GM12878 (cell line): ENCODE data around the gene INTS6. TPM values are rescaled to one million over a fixed set of nuclear protein-coding genes. Genes with fewer than 3 reads are reported as not detected.
"Not testable (repeated sequence)": the region's sequence is repeated elsewhere in the genome, so short reads cannot be mapped to it uniquely, and the experiment has no call there.

ENCODE experiments used
- ATAC-seq: fragments of 200-7000 bp; cut with Tn5 transposase; 3 replicates; pipeline ENCODE4 v1.9.1; 2020; ENCODE audit warnings: mild to moderate bottlenecking, moderate library complexity
- BruUV-seq: library from RNA; stranded (reverse); fragments of 400-500 nt; replicated peaks from 2 replicates; lab custom pipeline; 2021; lab: Mats Ljungman, UMichigan
- CTCF ChIA-PET: fragments of 300-600 bp; sonication (Branson Sonifier 250); formaldehyde crosslinking; extraction: SDS; loops from one replicate; lab custom pipeline; 2021; ENCODE audit warnings: inconsistent platforms; lab: Yijun Ruan, JAX
- POLR2A ChIA-PET: fragments of 350-600 bp; formaldehyde crosslinking; extraction: SDS; loops from one replicate; lab custom pipeline; 2021; ENCODE audit warnings: inconsistent platforms; lab: Charles Lee
- RAD21 ChIA-PET: fragments of 300-600 bp; sonication (Branson Sonifier 250); formaldehyde crosslinking; loops from one replicate; lab custom pipeline; 2023; ENCODE audit warnings: antibody characterized with exemption; ENCODE audit not compliant: unreplicated experiment; lab: Charles Lee
- SMC1A ChIA-PET: fragments of 300-600 bp; sonication (Branson Sonifier 250); formaldehyde crosslinking; loops from one replicate; lab custom pipeline; 2023; ENCODE audit not compliant: unreplicated experiment, uncharacterized antibody; lab: Charles Lee
- DNase-seq: peaks from one replicate; pipeline ENCODE4 v3.0.0-alpha.2; 2011; ENCODE audit warnings: low read depth, low spot score
- FAIRE-seq: peaks from 3 replicates; lab custom pipeline; 2011; peaks lifted over from hg19 to GRCh38; lab: Jason Lieb, UNC
- H2AFZ ChIP-seq: 2 replicates; pipeline ENCODE4 v1.6.0; 2011; ENCODE audit warnings: low read depth, low read length, control low read depth; ENCODE audit not compliant: control insufficient read depth
- H3K27ac ChIP-seq: 2 replicates; pipeline ENCODE4 v1.5.1; 2011; ENCODE audit warnings: control low read depth; ENCODE audit not compliant: control insufficient read depth, insufficient read depth
- H3K27me3 ChIP-seq, 2 experiments: replicated peaks in 1 of 2; 2 replicates each; pipeline versions ENCODE4 v1.6.0 to v1.6.1; 2011; ENCODE audit warnings: low read length in 1 of 2; ENCODE audit not compliant: control insufficient read depth in 2 of 2, insufficient read depth in 2 of 2
- H3K36me3 ChIP-seq, 2 experiments: 2 replicates each; pipeline ENCODE4 v1.5.1; 2011; ENCODE audit warnings: low read length in 1 of 2; ENCODE audit not compliant: control insufficient read depth in 2 of 2, insufficient read depth in 2 of 2
- H3K4me1 ChIP-seq: 2 replicates; pipeline ENCODE4 v1.6.1; 2011; ENCODE audit warnings: mild to moderate bottlenecking, low read length, moderate library complexity, mixed read lengths; ENCODE audit not compliant: control insufficient read depth, insufficient read depth
- H3K4me2 ChIP-seq: 2 replicates; pipeline ENCODE4 v1.6.0; 2011; ENCODE audit warnings: control low read depth; ENCODE audit not compliant: control insufficient read depth, insufficient read depth
- H3K4me3 ChIP-seq: fragments of 200-600 bp; sonication (generic); 2 replicates; pipeline ENCODE4 v1.5.1; 2016
- H3K79me2 ChIP-seq: 2 replicates; pipeline ENCODE4 v1.6.0; 2011; ENCODE audit warnings: low read length; ENCODE audit not compliant: control insufficient read depth, insufficient read depth
- H3K9ac ChIP-seq: 2 replicates; pipeline ENCODE4 v1.8.0; 2011; ENCODE audit warnings: low read length, control low read depth, mixed read lengths; ENCODE audit not compliant: control insufficient read depth, insufficient read depth
- H3K9me3 ChIP-seq: replicated peaks from 3 replicates; pipeline ENCODE4 v1.5.1; 2011; ENCODE audit warnings: mild to moderate bottlenecking, low read length; ENCODE audit not compliant: control insufficient read depth, insufficient read depth
- H4K20me1 ChIP-seq: 2 replicates; pipeline ENCODE4 v1.6.0; 2011; ENCODE audit not compliant: control insufficient read depth, insufficient read depth
- NFIC ChIP-seq: IDR thresholded peaks from 2 replicates; pipeline ENCODE4 v1.6.1; 2012; ENCODE audit warnings: low read depth, mild to moderate bottlenecking, inconsistent platforms, low read length, moderate library complexity
- NFXL1 ChIP-seq: fragments of 450-650 bp; IDR thresholded peaks from 2 replicates; pipeline ENCODE4 v1.6.1; 2017; ENCODE audit warnings: antibody characterized with exemption, mild to moderate bottlenecking, borderline replicate concordance
- WGBS: methylation state at CpG from one replicate; pipeline ENCODE4 v1.1.6; 2016; ENCODE audit warnings: low lambda C conversion rate; ENCODE audit not compliant: insufficient replicate concordance, insufficient coverage; ENCODE audit errors: missing lambda C conversion rate; 5-methylcytosine and 5-hydroxymethylcytosine counted together
- in situ Hi-C: fragments of 300-500 bp; cut with MboI; formaldehyde crosslinking; loops from 9 replicates; pipeline ENCODE4 v1.14.3; 2018; ENCODE audit warnings: mixed read lengths
- intact Hi-C: fragments of 100-400 bp; cut with micrococcal nuclease; formaldehyde crosslinking; loops from one replicate; pipeline ENCODE4 v1.14.2; 2022; ENCODE audit not compliant: unreplicated experiment
- polyA plus RNA-seq, 11 experiments: library from polyadenylated mRNA; depleted of rRNA in 4 of 11; unstranded in 6 of 11; stranded (reverse) in 5 of 11; fragments of >200 nt; fragmentation: Nextera tagmentation in 4 of 11; fragmentation: Illumina TruSeq in 1 of 11; extraction: Ambion mirVana in 4 of 11; extraction: Trizol in 1 of 11; gene quantifications; 1 replicate in 1 of 11; 2 replicates in 10 of 11; pipeline versions ENCODE4 v1.2.1 to v1.2.3, GENCODE V29; 2011 to 2016; ENCODE audit warnings: inconsistent platforms in 2 of 11, missing spikeins in 2 of 11, low read depth in 1 of 11
- total RNA-seq, 4 experiments: library from RNA; depleted of rRNA in 3 of 4; stranded (reverse); fragments of >200 nt in 3 of 4; fragmentation: Illumina TruSeq in 1 of 4; extraction: Trizol in 1 of 4; gene quantifications; 2 replicates each; pipeline versions ENCODE4 v1.2.1 to v1.2.3, GENCODE V29; 2013 to 2021

The INTS6 gene
- total and polyA plus RNA-seq, 10 of the 15 experiments (the other 5 are each of a cell fraction or from before 2014, with no cell fraction given), result 7.2 to 57.7 (median 30.9) TPM

- peaks cover 29% of the 10 kb centered on the region for H3K4me1 ChIP-seq
- no peak overlapping the region for H3K4me2 ChIP-seq
- ChIA-PET CTCF (no interaction called here), RAD21 (no interaction called here), POLR2A (interaction anchor here (1.2 kb wide), 1 partner anchor 12 kb away, joined by 4 read pairs; no protein-coding TSS in a partner anchor), SMC1A (no interaction called here)
- H4K20me1 ChIP-seq, result no peaks in the 10 kb centered on the region
- no peak for DNase-seq
- no TSS peak for BruUV-seq
- 0 out of 2 replicates have a peak, but pooled peaks have one; percentile 13 for TF ChIP-seq NFIC
- no peak for TF ChIP-seq NFXL1
- peak; percentile 23; the same call in 1 of the 3 replicates for ATAC-seq
- H3K27me3 ChIP-seq, result no peaks in the 10 kb centered on the region
- peaks cover 0 to 13% of the 10 kb centered on the region in 2 experiments; a peak in 1 of 4 replicates for H3K36me3 ChIP-seq
- no peak overlapping the region for H2AFZ ChIP-seq
- no peak overlapping the region; the same call in 1 of the 2 replicates for H3K27ac ChIP-seq
- no peak for FAIRE-seq
- no peak overlapping the region for H3K9ac ChIP-seq
- intact Hi-C loops (no loop called here), in situ Hi-C loops (no loop called here)
- peaks cover 51% of the 10 kb centered on the region for H3K79me2 ChIP-seq
- H3K9me3 ChIP-seq, result peaks cover 8% of the 10 kb centered on the region
- no peak overlapping the region for H3K4me3 ChIP-seq
Measured at GRCh38 chr13:51416107-51416506, 36.7 kb downstream of the INTS6 start.

GRCh38 chr13:51415339-51415738 lies 37.5 kb downstream of the INTS6 start:
- H3K27ac ChIP-seq, H3K27me3 ChIP-seq, H2AFZ ChIP-seq, intact Hi-C loops, in situ Hi-C loops, RAD21 ChIA-PET, ATAC-seq, H3K4me2 ChIP-seq, FAIRE-seq, H3K9me3 ChIP-seq, H3K9ac ChIP-seq, DNase-seq, H4K20me1 ChIP-seq, H3K4me3 ChIP-seq, POLR2A ChIA-PET, BruUV-seq, H3K36me3 ChIP-seq: not testable (repeated sequence)
- ChIA-PET SMC1A (interaction anchor here (1.5 kb wide), 1 partner anchor 9 kb away, joined by 3 read pairs; no protein-coding TSS in a partner anchor), CTCF (interaction anchor here (0.7 kb wide), 1 partner anchor 382 kb away, joined by 3 read pairs; no protein-coding TSS in a partner anchor)
- peaks cover 23% of the 10 kb centered on the region for H3K4me1 ChIP-seq
- 100% methylated on average over 1 of the region's 1 CpG for WGBS
- H3K79me2 ChIP-seq, result peaks cover 47% of the 10 kb centered on the region
